ENCODE data around the gene KDM4C.

The KDM4C gene

GRCh38 chr9:6766606-6767005 lies 8.8 kb downstream of the KDM4C start:
- TF ChIP-seq TEAD4 (IDR thresholded peaks at IDR 0.05) (no peak), RAD21 (IDR thresholded peaks at IDR 0.05; ENCODE audit: low read depth) (no peak), CEBPB (IDR thresholded peaks at IDR 0.05) (no peak), TAF1 (IDR thresholded peaks at IDR 0.05; ENCODE audit: low read depth) (no peak), ZBTB7A (IDR thresholded peaks at IDR 0.05; ENCODE audit: low read depth) (no peak), EP300 (IDR thresholded peaks at IDR 0.05; ENCODE audit: borderline replicate concordance) (no peak), CREB1 (IDR thresholded peaks at IDR 0.05; ENCODE audit: low read depth) (no peak)
- TF ChIP-seq, protein P1, sequence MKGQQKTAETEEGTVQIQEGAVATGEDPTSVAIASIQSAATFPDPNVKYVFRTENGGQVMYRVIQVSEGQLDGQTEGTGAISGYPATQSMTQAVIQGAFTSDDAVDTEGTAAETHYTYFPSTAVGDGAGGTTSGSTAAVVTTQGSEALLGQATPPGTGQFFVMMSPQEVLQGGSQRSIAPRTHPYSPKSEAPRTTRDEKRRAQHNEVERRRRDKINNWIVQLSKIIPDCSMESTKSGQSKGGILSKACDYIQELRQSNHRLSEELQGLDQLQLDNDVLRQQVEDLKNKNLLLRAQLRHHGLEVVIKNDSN (IDR thresholded peaks at IDR 0.05), result no peak
- TF ChIP-seq, protein P2, sequence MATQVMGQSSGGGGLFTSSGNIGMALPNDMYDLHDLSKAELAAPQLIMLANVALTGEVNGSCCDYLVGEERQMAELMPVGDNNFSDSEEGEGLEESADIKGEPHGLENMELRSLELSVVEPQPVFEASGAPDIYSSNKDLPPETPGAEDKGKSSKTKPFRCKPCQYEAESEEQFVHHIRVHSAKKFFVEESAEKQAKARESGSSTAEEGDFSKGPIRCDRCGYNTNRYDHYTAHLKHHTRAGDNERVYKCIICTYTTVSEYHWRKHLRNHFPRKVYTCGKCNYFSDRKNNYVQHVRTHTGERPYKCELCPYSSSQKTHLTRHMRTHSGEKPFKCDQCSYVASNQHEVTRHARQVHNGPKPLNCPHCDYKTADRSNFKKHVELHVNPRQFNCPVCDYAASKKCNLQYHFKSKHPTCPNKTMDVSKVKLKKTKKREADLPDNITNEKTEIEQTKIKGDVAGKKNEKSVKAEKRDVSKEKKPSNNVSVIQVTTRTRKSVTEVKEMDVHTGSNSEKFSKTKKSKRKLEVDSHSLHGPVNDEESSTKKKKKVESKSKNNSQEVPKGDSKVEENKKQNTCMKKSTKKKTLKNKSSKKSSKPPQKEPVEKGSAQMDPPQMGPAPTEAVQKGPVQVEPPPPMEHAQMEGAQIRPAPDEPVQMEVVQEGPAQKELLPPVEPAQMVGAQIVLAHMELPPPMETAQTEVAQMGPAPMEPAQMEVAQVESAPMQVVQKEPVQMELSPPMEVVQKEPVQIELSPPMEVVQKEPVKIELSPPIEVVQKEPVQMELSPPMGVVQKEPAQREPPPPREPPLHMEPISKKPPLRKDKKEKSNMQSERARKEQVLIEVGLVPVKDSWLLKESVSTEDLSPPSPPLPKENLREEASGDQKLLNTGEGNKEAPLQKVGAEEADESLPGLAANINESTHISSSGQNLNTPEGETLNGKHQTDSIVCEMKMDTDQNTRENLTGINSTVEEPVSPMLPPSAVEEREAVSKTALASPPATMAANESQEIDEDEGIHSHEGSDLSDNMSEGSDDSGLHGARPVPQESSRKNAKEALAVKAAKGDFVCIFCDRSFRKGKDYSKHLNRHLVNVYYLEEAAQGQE (IDR thresholded peaks at IDR 0.05; ENCODE audit: low read depth), result no peak

GRCh38 chr9:6771722-6772121 lies 13.9 kb downstream of the KDM4C start:
- TF ChIP-seq ZBTB7A (IDR thresholded peaks at IDR 0.05; ENCODE audit: low read depth) (no peak), FOXM1 (IDR thresholded peaks at IDR 0.05; ENCODE audit: borderline replicate concordance, low read depth) (no peak), CEBPB (IDR thresholded peaks at IDR 0.05) (no peak), EGR1 (IDR thresholded peaks at IDR 0.05) (no peak), EP300 (IDR thresholded peaks at IDR 0.05; ENCODE audit: borderline replicate concordance) (no peak), YY1 (IDR thresholded peaks at IDR 0.05; ENCODE audit: low read depth) (no peak)

GRCh38 chr9:6777213-6777902 lies 19.6 kb downstream of the KDM4C start:
- TF ChIP-seq EGR1 (IDR thresholded peaks at IDR 0.05) (no peak), EP300 (IDR thresholded peaks at IDR 0.05; ENCODE audit: borderline replicate concordance) (no peak), RAD21 (IDR thresholded peaks at IDR 0.05; ENCODE audit: low read depth) (no peak), TEAD4 (IDR thresholded peaks at IDR 0.05) (no peak), YY1 (IDR thresholded peaks at IDR 0.05; ENCODE audit: low read depth) (no peak), FOXM1 (IDR thresholded peaks at IDR 0.05; ENCODE audit: borderline replicate concordance, low read depth) (no peak), CEBPB (IDR thresholded peaks at IDR 0.05) (no peak), TAF1 (IDR thresholded peaks at IDR 0.05; ENCODE audit: low read depth) (no peak), TCF12 (IDR thresholded peaks at IDR 0.05; ENCODE audit: low read depth) (no peak), NFIC (IDR thresholded peaks at IDR 0.05) (no peak)
- TF ChIP-seq, protein P1 (IDR thresholded peaks at IDR 0.05), result no peak

DNA sequence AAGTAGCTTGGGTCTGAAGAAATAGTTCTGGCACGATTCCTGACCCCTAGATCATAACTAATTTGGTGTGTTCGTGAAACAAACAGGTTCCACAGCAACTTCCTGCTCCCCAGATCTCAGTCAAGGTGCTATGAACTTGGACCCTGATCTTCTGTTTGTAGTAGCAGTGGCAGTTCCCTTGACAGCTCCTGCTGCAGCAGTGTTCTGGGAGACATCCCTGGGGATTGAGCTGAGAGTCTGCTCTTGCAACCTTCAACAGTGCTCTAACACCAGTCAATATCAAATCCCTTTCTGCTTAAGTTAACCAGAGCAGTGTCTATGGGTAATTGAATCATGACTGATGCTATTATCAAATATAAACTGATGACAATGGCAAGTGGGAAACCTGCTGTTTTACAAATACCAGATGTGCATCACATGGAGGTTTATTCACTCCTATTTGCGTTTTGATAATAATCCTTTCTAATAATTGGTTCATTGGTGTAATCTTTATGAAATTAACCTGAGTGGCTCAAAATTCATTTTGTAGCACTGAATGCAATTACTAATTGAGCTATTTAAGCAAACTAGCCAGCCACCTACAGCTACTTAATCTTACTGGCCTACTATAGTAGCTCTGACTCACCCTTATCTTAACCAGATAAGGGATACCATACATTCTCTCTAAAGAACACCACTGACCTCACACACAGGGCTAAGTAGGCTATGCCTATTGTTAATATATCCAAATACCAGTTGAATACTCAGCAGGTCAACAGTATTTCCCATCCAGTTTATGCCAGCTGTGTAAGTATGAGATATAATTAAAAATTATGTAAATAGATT lies 21.9 kb downstream of the KDM4C start:
- TF ChIP-seq NFIC (IDR thresholded peaks at IDR 0.05) (no peak), YY1 (IDR thresholded peaks at IDR 0.05; ENCODE audit: low read depth) (no peak), FOXM1 (IDR thresholded peaks at IDR 0.05; ENCODE audit: borderline replicate concordance, low read depth) (no peak), EGR1 (IDR thresholded peaks at IDR 0.05) (no peak), TAF1 (IDR thresholded peaks at IDR 0.05; ENCODE audit: low read depth) (no peak), CEBPB (IDR thresholded peaks at IDR 0.05) (no peak), CREB1 (IDR thresholded peaks at IDR 0.05; ENCODE audit: low read depth) (no peak), TEAD4 (IDR thresholded peaks at IDR 0.05) (no peak), MAX (IDR thresholded peaks at IDR 0.05) (no peak), EP300 (IDR thresholded peaks at IDR 0.05; ENCODE audit: borderline replicate concordance) (no peak), RAD21 (IDR thresholded peaks at IDR 0.05; ENCODE audit: low read depth) (no peak), TCF12 (IDR thresholded peaks at IDR 0.05; ENCODE audit: low read depth) (no peak), ZBTB7A (IDR thresholded peaks at IDR 0.05; ENCODE audit: low read depth) (no peak)
- TF ChIP-seq, protein P1 (IDR thresholded peaks at IDR 0.05), result no peak
- TF ChIP-seq, protein P2 (IDR thresholded peaks at IDR 0.05; ENCODE audit: low read depth), result no peak

DNA sequence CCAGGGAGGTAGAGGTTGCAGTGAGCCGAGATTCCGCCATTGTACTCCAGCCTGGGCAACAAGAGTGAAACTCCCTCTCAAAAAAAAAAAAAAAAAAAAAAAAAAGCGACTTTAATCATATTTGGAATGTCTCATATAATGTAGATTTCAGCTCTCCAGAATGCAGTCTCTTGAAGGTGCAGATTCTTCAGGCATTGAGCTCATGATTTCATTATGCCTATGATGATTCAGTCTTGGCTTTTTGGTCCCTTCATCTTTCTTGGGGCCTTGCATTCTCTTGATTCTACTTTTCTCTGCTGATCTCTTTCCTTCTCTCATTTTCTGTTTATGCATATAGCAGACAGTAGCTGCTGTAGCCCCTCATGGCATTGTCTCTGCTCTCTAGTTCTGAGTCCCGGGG lies 22.9 kb downstream of the KDM4C start:
- TF ChIP-seq CEBPB (IDR thresholded peaks at IDR 0.05) (no peak), NFIC (IDR thresholded peaks at IDR 0.05) (no peak), MAX (IDR thresholded peaks at IDR 0.05) (no peak), FOXM1 (IDR thresholded peaks at IDR 0.05; ENCODE audit: borderline replicate concordance, low read depth) (no peak), EGR1 (IDR thresholded peaks at IDR 0.05) (no peak), RAD21 (IDR thresholded peaks at IDR 0.05; ENCODE audit: low read depth) (no peak), YY1 (IDR thresholded peaks at IDR 0.05; ENCODE audit: low read depth) (no peak), EP300 (IDR thresholded peaks at IDR 0.05; ENCODE audit: borderline replicate concordance) (no peak), ZBTB7A (IDR thresholded peaks at IDR 0.05; ENCODE audit: low read depth) (no peak), TEAD4 (IDR thresholded peaks at IDR 0.05) (no peak), TCF12 (IDR thresholded peaks at IDR 0.05; ENCODE audit: low read depth) (no peak), TAF1 (IDR thresholded peaks at IDR 0.05; ENCODE audit: low read depth) (no peak), CREB1 (IDR thresholded peaks at IDR 0.05; ENCODE audit: low read depth) (no peak)
- TF ChIP-seq, protein P2 (IDR thresholded peaks at IDR 0.05; ENCODE audit: low read depth), result no peak
- TF ChIP-seq, protein P1 (IDR thresholded peaks at IDR 0.05), result no peak
